GM12891 (cell line): ENCODE data around the gene KLHL6. TPM values are rescaled to one million over a fixed set of nuclear protein-coding genes. Genes with fewer than 3 reads are reported as not detected.
A peak's percentile ranks its signal among the peaks of the same experiment; 100 is the strongest.

Experiments used
- DNase-seq: peaks from one replicate; pipeline ENCODE4 v3.0.0; 2011; ENCODE audit warnings: low spot score; ENCODE audit not compliant: insufficient read length
- FAIRE-seq: peaks from 2 replicates; lab custom pipeline; 2011; peaks lifted over from hg19 to GRCh38; lab: Jason Lieb, UNC
- PAX5 ChIP-seq: IDR thresholded peaks from 2 replicates; pipeline ENCODE4 v1.6.1; 2011; ENCODE audit warnings: low read length, moderate library complexity, mild to moderate bottlenecking; ENCODE audit not compliant: insufficient read depth, severe bottlenecking
- POLR2A ChIP-seq: IDR thresholded peaks from 2 replicates; pipeline ENCODE4 v1.6.1; 2011; ENCODE audit warnings: low read depth, low read length, control low read depth
- POLR2AphosphoS5 ChIP-seq: IDR thresholded peaks from 2 replicates; pipeline ENCODE4 v1.6.1; 2011; ENCODE audit warnings: low read depth, low read length, control low read depth
- POU2F2 ChIP-seq: IDR thresholded peaks from 2 replicates; pipeline ENCODE4 v1.6.1; 2011; ENCODE audit warnings: low read depth, mild to moderate bottlenecking, control low read depth, low read length, moderate library complexity
- SPI1 ChIP-seq: IDR thresholded peaks from 2 replicates; pipeline ENCODE4 v1.6.1; 2011; ENCODE audit warnings: low read depth, low read length, control low read depth
- TAF1 ChIP-seq: IDR thresholded peaks from 2 replicates; pipeline ENCODE4 v1.6.1; 2011; ENCODE audit warnings: low read depth, low read length, control low read depth
- polyA plus RNA-seq: library from polyadenylated mRNA; unstranded; fragments of >200 nt; gene quantifications from one replicate; pipeline ENCODE4 v1.2.1, GENCODE V29; 2012; ENCODE audit warnings: low read depth, missing spikeins, inconsistent platforms; ENCODE audit not compliant: missing spikeins

Gene KLHL6
- 9.8 TPM for polyA plus RNA-seq

GRCh38 chr3:183555541-183556081 is at the start of gene KLHL6:
Gene KLHL6, minus strand, starts transcription at chr3:183555706. Its CDS starts 53 bp downstream, at chr3:183555653.
- TF ChIP-seq TAF1 (peak; percentile 86), SPI1 (peak; percentile 75), POLR2AphosphoS5 (peak; percentile 95), POLR2A (peak; percentile 91), POU2F2 (peak; percentile 42; the same call in 1 of the 2 replicates), PAX5 (no peak)

GRCh38 chr3:183597959-183598358 is 42.5 kb upstream of the KLHL6 start:
- TF ChIP-seq POLR2AphosphoS5 (no peak), POLR2A (no peak)
- DNase-seq (no peak), FAIRE-seq (no peak)

More at GRCh38 chr3:183555541-183556081, at the start of gene KLHL6:
- DNase-seq, result peak; percentile 50
- peak; percentile 86 for FAIRE-seq

GRCh38 chr3:183594636-183595035 is 39.1 kb upstream of the KLHL6 start:
- FAIRE-seq (no peak), DNase-seq (no peak)
- TF ChIP-seq TAF1 (no peak), POU2F2 (no peak), POLR2A (no peak), POLR2AphosphoS5 (no peak), PAX5 (no peak), SPI1 (no peak)

- TF ChIP-seq SPI1, result no peak
- TF ChIP-seq POLR2A, result no peak
- TF ChIP-seq POLR2AphosphoS5, result no peak
- TF ChIP-seq TAF1, result no peak
- TF ChIP-seq PAX5, result no peak
- TF ChIP-seq POU2F2, result no peak
- FAIRE-seq, result no peak
- DNase-seq, result no peak
Measured at GRCh38 chr3:183592821-183593220, 37.3 kb upstream of the KLHL6 start.

- peak; percentile 77 for FAIRE-seq
- DNase-seq, result peak; percentile 35
- TF ChIP-seq PAX5 (no peak), POLR2AphosphoS5 (no peak), POU2F2 (peak; percentile 97), TAF1 (no peak), SPI1 (peak; percentile 91)
Measured at GRCh38 chr3:183591881-183592521, 36.5 kb upstream of the KLHL6 start.

GRCh38 chr3:183590442-183590841 is 34.9 kb upstream of the KLHL6 start:
- no peak for FAIRE-seq

GRCh38 chr3:183587336-183587735 is 31.8 kb upstream of the KLHL6 start:
- no peak for DNase-seq
- FAIRE-seq, result no peak
- TF ChIP-seq PAX5 (no peak), SPI1 (0 out of 2 replicates have a peak, but pooled peaks have one; percentile 19)

More at GRCh38 chr3:183590442-183590841, 34.9 kb upstream of the KLHL6 start:
- DNase-seq, result no peak
- no peak for TF ChIP-seq POLR2AphosphoS5
- TF ChIP-seq POLR2A, result no peak
- no peak for TF ChIP-seq POU2F2
- TF ChIP-seq PAX5, result no peak
- no peak for TF ChIP-seq SPI1
- no peak for TF ChIP-seq TAF1

- DNase-seq, result no peak
- FAIRE-seq, result no peak
- no peak for TF ChIP-seq TAF1
Measured at GRCh38 chr3:183586477-183586876, 31.0 kb upstream of the KLHL6 start.

GRCh38 chr3:183584914-183585280 is 29.4 kb upstream of the KLHL6 start:
- TF ChIP-seq POLR2A (no peak), SPI1 (no peak), POU2F2 (no peak), TAF1 (no peak), PAX5 (no peak), POLR2AphosphoS5 (no peak)
- no peak for DNase-seq
- no peak for FAIRE-seq

GRCh38 chr3:183584246-183584913 is 28.9 kb upstream of the KLHL6 start:
- FAIRE-seq, result no peak
- no peak for DNase-seq
- no peak for TF ChIP-seq PAX5
- TF ChIP-seq POU2F2, result no peak
- TF ChIP-seq SPI1, result no peak
- TF ChIP-seq POLR2A, result no peak
- TF ChIP-seq POLR2AphosphoS5, result no peak
- no peak for TF ChIP-seq TAF1
